Measurements from ENCODE around the gene SPTB. TPM values are rescaled to one million over a fixed set of nuclear protein-coding genes. Genes with fewer than 3 reads are reported as not detected.

The SPTB gene
- total and polyA plus RNA-seq, 10 of the 15 experiments (the other 5 are each of a cell fraction or from before 2014, with no cell fraction given), result under 0.01 to 0.04 (median 0.02) TPM; not detected in 4

DNA sequence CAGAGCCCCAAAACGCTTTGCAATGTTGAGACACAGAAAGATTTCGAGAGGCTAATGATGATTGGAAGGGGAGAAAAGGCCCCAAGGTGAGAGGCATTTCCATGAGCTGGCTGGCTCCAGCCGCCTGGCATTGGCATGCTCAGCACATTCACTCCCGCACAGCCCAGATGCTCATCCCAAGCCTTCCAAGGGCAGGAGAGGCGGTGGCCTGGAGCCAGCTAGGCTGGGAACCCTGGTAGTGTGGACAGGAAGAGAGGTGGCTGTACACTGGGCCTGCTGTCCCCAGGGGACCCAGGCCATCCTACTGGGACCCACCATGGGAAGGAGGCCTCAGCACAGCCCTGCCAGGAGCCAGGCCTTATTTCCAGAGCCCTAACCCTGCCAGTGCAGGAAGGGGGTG, 72.2 kb downstream of the SPTB start (continued):
- TF ChIP-seq, protein P1, sequence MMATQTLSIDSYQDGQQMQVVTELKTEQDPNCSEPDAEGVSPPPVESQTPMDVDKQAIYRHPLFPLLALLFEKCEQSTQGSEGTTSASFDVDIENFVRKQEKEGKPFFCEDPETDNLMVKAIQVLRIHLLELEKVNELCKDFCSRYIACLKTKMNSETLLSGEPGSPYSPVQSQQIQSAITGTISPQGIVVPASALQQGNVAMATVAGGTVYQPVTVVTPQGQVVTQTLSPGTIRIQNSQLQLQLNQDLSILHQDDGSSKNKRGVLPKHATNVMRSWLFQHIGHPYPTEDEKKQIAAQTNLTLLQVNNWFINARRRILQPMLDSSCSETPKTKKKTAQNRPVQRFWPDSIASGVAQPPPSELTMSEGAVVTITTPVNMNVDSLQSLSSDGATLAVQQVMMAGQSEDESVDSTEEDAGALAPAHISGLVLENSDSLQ (IDR thresholded peaks at IDR 0.05), result no peak
- TF ChIP-seq POLR2A (IDR thresholded peaks at IDR 0.05; ENCODE audit: low read depth, low read length), result no peak
- TF ChIP-seq POLR2AphosphoS2 (IDR thresholded peaks at IDR 0.05; ENCODE audit: low read depth, low read length), result no peak
- TF ChIP-seq PML (IDR thresholded peaks at IDR 0.05; ENCODE audit: low read length), result no peak
- no peak for TF ChIP-seq SMAD5 (IDR thresholded peaks at IDR 0.05; ENCODE audit: low read depth)
- no peak for TF ChIP-seq GABPA (IDR thresholded peaks at IDR 0.05; ENCODE audit: low read depth)
- no peak for TF ChIP-seq NR2C2 (IDR thresholded peaks at IDR 0.05; ENCODE audit: borderline replicate concordance, control insufficient read depth, insufficient read length, low read depth)

DNA sequence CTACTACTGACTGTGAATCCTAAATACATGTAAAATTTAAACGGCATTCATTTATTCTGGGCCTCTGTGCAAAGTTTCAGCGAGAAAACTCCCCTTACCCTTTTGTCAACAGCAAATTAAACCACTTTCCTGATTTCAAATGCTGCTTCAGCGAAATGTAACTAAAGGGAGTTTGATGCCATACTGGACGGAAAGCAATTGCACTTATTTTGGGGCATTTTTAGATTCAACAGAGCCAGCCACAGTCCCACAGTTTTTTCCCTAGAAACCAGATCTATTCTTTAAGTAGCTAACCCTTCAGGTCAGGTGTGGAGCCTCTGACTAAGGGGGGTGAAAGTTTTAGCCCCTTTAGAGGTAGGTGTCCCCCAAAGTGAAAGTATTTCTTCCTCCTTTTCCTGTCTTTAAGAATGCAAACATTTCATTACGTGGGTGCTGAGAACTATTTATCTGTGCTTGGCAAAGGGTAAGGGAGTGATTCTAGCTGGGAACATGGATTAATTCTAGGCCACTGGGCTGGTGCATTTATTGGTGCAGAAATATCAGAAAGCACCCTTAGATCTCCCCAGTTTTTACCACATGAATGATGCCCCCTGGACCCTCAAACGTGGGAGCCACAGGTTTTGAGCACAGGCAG, 72.7 kb downstream of the SPTB start:
- in situ Hi-C loops (cut with MboI) (no loop called here), intact Hi-C loops (cut with micrococcal nuclease; ENCODE audit: unreplicated experiment) (no loop called here)
- 23% methylated on average over 6 of the region's 6 CpGs for WGBS (ENCODE audit: insufficient coverage, insufficient replicate concordance, low lambda C conversion rate, missing lambda C conversion rate)
- RAD21 ChIA-PET (ENCODE audit: unreplicated experiment), result no interaction called here
- FAIRE-seq (no peak), ATAC-seq (no peak), DNase-seq (ENCODE audit: low read depth, low spot score) (no peak)
- SMC1A ChIA-PET (ENCODE audit: uncharacterized antibody, unreplicated experiment), result no interaction called here
- Histone ChIP-seq H3K9me3 (replicated peaks; ENCODE audit: control insufficient read depth, insufficient read depth, low read length) (no peaks in the 10 kb centered on the region), H3K4me2 (ENCODE audit: control insufficient read depth, insufficient read depth) (no peak overlapping the region), H2AFZ (ENCODE audit: control insufficient read depth, low read depth, low read length) (no peak overlapping the region), H4K20me1 (ENCODE audit: control insufficient read depth, insufficient read depth) (no peaks in the 10 kb centered on the region), H3K4me3 (no peak overlapping the region), H3K36me3 (ENCODE audit: control insufficient read depth in 2 of 2, insufficient read depth in 2 of 2, low read length in 1 of 2) (no peaks in the 10 kb centered on the region), H3K27ac (ENCODE audit: control insufficient read depth, insufficient read depth) (no peak overlapping the region), H3K4me1 (ENCODE audit: control insufficient read depth, insufficient read depth, low read length) (no peaks in the 10 kb centered on the region), H3K27me3 (replicated peaks in 1 of 2; ENCODE audit: control insufficient read depth in 2 of 2, insufficient read depth in 2 of 2, low read length in 1 of 2) (peaks cover 0 to 5% of the 10 kb centered on the region in 2 experiments; a peak in 2 of 4 replicates), H3K79me2 (ENCODE audit: control insufficient read depth, insufficient read depth, low read length) (no peaks in the 10 kb centered on the region), H3K9ac (ENCODE audit: control insufficient read depth, insufficient read depth, low read length) (no peak overlapping the region)
- no TSS peak for BruUV-seq (replicated peaks)
- CTCF ChIA-PET, result interaction anchor here (1.3 kb wide), 1 partner anchor 16 kb away, joined by 3 read pairs; no protein-coding TSS in a partner anchor
- TF ChIP-seq BMI1 (IDR thresholded peaks at IDR 0.05; ENCODE audit: borderline replicate concordance) (no peak), MTA3 (IDR thresholded peaks at IDR 0.05; ENCODE audit: borderline replicate concordance, low read length) (no peak), FOS (IDR thresholded peaks at IDR 0.05; ENCODE audit: borderline replicate concordance, extremely low read depth, insufficient read length) (no peak), SMARCA5 (IDR thresholded peaks at IDR 0.05) (no peak), KAT2A (conservative IDR thresholded peaks at IDR 0.05; ENCODE audit: control insufficient read depth, low read depth, low read length) (no peak), CBFB (IDR thresholded peaks at IDR 0.05; ENCODE audit: low read depth) (no peak)
- TF ChIP-seq, protein P2, sequence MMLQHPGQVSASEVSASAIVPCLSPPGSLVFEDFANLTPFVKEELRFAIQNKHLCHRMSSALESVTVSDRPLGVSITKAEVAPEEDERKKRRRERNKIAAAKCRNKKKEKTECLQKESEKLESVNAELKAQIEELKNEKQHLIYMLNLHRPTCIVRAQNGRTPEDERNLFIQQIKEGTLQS (IDR thresholded peaks at IDR 0.05; ENCODE audit: borderline replicate concordance, extremely low read depth, low read depth, low read length), result no peak
- POLR2A ChIA-PET, result no interaction called here
